Measurements from ENCODE around the gene ANKEF1.

Gene ANKEF1

DNA sequence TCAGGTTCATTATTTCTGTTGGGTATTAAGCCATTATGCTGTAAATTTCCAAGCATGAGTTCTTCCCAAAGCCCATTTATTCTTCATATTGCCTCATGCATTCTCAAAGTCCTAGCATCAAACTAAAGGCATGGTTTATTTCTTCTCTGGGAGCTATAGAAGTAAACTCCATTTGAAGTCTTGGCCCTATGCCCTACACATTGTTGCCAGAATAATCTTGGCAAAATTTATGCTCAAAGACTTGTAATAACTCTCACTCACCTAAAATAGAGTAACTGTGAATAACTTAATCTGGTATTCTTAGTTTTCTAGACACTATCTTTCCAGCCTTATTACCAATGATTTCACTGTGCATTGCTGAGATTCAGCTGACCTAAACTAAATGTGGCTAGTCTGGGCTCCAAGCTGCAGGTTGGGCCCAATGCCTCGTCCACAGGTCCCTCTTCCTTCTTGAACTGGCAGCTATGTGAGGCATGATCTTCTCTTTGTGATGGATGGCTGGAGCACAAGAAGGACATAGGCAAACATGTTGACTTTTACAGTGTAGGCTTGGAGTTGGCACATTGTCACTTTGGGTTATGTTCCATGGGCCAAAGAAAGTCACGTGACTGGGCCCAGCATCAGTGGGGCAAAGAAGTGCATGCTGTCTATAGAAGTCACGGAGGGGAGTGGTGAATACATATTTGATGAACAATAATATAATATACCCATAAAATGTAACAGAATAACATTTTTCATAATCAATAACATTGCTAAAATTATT, 39.1 kb upstream of the ANKEF1 start:
- TF ChIP-seq, protein P1, sequence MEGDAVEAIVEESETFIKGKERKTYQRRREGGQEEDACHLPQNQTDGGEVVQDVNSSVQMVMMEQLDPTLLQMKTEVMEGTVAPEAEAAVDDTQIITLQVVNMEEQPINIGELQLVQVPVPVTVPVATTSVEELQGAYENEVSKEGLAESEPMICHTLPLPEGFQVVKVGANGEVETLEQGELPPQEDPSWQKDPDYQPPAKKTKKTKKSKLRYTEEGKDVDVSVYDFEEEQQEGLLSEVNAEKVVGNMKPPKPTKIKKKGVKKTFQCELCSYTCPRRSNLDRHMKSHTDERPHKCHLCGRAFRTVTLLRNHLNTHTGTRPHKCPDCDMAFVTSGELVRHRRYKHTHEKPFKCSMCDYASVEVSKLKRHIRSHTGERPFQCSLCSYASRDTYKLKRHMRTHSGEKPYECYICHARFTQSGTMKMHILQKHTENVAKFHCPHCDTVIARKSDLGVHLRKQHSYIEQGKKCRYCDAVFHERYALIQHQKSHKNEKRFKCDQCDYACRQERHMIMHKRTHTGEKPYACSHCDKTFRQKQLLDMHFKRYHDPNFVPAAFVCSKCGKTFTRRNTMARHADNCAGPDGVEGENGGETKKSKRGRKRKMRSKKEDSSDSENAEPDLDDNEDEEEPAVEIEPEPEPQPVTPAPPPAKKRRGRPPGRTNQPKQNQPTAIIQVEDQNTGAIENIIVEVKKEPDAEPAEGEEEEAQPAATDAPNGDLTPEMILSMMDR (IDR thresholded peaks at IDR 0.05; ENCODE audit: low read depth, low read length) = no peak
- H3K4me3 ChIP-seq (ENCODE audit: low read depth, low read length) = no peak overlapping the region

DNA sequence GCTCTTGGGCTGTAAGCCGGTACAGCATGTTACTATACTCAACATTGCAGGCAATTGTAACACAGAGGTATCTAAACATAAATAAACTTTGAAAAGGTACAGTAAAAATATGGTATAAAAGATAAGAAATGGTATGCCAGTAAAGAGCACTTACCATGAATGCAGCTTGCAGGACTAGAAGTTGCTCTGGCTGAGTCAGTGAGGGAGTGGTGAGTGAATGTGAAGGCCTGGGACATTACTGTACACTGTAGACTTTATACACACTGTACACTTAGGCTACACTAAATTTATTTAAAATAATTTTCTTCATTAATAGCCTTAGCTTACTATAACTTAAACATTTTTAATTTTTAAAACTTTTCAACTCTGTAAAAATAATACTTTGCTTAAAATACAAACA, 37.8 kb upstream of the ANKEF1 start:
- TF ChIP-seq, protein P1 (IDR thresholded peaks at IDR 0.05; ENCODE audit: low read depth, low read length) = no peak
- no peak overlapping the region for H3K4me3 ChIP-seq (ENCODE audit: low read depth, low read length)

DNA sequence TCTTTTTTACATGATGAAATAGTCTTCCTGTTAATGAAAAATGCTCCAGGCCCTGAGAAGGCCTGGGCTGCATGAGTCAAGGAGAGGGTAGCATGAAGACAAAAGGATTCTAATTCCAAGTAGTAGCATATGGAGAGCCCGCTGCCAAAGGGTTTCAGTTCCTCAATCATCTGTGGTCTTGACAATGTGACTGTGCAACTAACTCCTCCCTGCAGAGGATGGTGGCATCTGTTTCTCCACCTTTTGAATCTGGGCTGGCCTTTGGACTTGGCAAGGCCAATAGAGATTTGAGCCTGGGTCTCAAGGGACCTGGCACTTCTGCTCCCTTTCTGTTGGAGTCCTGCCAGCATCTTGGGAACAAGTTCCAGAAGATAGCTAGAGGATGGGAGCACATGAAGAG, 35.1 kb upstream of the ANKEF1 start:
- TF ChIP-seq, protein P1 (IDR thresholded peaks at IDR 0.05; ENCODE audit: low read depth, low read length) = no peak
- H3K4me3 ChIP-seq (ENCODE audit: low read depth, low read length) = no peak overlapping the region

DNA sequence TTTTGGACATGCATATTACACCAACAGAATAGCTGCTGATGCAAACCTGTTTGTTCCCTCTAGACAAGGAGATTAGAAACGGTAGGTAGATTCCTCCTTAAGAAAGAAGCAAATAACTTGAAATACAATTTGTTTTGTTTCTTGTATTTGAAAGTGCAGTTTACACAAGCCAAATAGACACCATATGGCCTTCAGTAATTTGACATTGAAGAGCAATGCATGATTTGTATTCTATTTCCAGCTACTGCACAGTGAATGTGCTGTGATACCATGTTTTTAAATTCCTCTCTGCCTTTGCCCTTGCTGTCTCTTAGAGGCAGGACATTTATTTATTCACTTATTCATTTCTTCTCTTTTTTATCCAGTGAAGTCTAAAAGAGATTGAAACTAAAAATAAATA, 31.9 kb upstream of the ANKEF1 start:
- TF ChIP-seq, protein P1 (IDR thresholded peaks at IDR 0.05; ENCODE audit: low read depth, low read length) = no peak
- H3K4me3 ChIP-seq (ENCODE audit: low read depth, low read length) = no peak overlapping the region

DNA sequence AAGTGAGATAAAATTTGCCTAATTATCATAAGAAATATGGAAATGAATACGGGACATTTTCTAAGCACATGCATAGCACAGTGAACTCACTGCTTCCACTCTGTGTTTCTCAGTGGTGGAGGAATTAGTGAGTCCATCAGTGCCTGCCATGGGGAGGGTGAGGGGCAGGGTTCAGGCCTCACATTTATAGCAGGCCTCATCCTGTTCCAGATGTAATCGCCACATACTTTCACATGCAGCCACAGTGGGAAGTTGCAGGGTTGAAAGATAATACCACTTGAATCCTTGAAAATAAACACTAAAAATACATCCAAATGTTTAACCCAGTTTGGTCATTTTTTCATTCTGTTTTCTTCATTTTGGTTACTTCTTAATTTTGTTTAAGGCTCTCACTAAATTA, 29.9 kb upstream of the ANKEF1 start:
- TF ChIP-seq, protein P1 (IDR thresholded peaks at IDR 0.05; ENCODE audit: low read depth, low read length) = no peak
- no peak overlapping the region for H3K4me3 ChIP-seq (ENCODE audit: low read depth, low read length)

DNA sequence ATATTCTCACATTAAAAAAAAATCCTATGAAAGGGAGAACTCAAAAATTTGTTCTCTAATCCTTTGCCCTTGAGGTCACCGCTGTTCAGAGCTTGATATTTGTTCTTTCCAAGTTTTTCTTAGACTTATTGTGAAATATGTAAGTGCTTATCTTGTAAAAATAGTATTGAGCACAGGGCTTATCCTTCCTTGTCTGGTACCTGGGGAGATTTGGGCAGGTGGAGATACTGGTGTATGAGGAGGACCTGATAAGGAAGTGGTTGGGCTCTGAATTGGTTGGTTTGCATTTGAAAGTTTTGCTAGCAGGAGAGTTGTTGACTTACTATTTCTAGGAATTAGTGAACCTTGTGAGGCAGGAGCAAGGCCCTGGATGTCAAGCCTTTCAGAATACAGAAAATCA, 28.9 kb upstream of the ANKEF1 start:
- no peak overlapping the region for H3K4me3 ChIP-seq (ENCODE audit: low read depth, low read length)
- TF ChIP-seq, protein P1 (IDR thresholded peaks at IDR 0.05; ENCODE audit: low read depth, low read length) = no peak

DNA sequence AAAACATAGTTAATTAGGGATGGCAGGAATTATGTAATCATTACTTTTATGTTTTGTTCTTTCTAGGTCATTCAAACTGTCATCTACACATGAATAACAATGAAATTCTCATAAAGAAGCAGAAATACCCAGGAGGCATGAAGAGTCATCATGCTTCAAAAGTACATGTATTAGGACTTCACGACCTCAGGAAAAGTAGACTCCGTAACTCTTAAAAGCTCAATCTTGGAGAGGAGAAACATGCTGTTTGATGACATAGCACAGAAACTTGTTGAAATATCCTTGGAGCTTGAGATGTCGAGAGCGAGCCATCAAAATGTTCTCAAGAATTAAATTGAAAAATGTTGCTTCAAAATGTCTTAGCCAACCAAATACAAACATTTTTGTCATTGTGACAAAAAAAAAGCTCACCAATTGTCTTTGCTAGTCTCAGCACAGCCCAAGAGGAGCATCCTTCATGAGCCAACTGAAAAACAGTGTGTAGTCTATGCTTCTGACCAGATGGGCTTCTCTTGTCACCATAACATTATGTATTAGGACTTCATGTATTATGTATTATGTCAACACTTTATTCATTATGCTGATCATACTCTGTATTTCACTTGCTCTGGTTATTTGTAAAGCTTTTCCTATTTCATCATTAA, 28.2 kb upstream of the ANKEF1 start:
- TF ChIP-seq, protein P1 (IDR thresholded peaks at IDR 0.05; ENCODE audit: low read depth, low read length) = no peak
- H3K4me3 ChIP-seq (ENCODE audit: low read depth, low read length) = no peak overlapping the region

Data from WI38 (cell line).